Measurements from ENCODE around the gene MYO1D. TPM values are rescaled to one million over a fixed set of nuclear protein-coding genes. Genes with fewer than 3 reads are reported as not detected.

The MYO1D gene
- total RNA-seq, 1 experiment from 2014 or later = 35.7 TPM

DNA sequence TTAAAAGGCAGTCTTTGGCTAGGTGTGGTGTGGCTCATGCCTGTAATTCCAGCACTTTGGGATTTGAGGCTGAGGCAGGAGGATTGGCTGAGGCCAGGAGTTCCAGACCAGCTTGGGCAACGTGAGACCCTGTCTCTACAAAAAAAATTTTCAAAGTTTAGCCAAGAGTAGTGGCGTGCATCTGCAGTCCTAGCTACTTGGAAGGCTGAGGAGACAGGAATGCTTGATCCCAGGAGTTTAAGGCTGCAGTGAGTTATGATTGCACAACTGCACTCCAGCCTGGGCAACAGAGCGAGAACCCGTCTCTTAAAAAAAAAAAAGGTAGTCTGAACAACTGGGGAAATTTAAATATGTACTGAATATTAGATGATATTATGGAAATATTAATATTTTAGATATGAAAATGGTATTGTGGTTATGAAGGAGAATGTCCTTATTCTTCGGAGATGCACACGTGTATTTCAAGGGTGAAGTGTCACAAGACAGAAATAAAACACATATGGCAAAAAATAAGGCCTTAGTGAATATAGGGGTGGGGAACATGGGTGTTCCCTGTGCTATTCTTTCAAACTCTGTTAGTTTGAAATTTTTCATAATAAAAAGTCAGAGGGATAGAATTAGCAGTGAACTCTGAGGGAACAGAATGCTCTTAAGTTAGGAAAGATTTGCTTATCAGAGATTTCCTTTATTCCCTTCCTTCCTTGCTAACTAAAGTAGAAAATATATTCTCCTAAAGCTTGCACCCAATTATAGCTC lies 245.4 kb downstream of the MYO1D start:
- H2AFZ ChIP-seq (ENCODE audit: low read depth, low read length, poor library complexity, severe bottlenecking) = no peak overlapping the region
- no peak for DNase-seq (ENCODE audit: low read depth, low spot score)
- ChIA-PET RAD21 (ENCODE audit: low non-redundant PET in 1 of 2, low total read pairs in 2 of 2, uncharacterized antibody in 2 of 2, unreplicated experiment in 2 of 2) (no interaction called here), POLR2A (no interaction called here), CTCF (no interaction called here)
- BruUV-seq (replicated peaks) = no TSS peak
- no peak overlapping the region for H3K4me2 ChIP-seq (ENCODE audit: low read length)
- no peaks in the 10 kb centered on the region for H4K20me1 ChIP-seq (ENCODE audit: insufficient read depth)
- no peak overlapping the region for H3K4me3 ChIP-seq (replicated peaks in 1 of 2; ENCODE audit: low read depth in 1 of 2, low read length in 2 of 2)
- H3K4me1 ChIP-seq (ENCODE audit: control insufficient read depth in 1 of 2, insufficient read depth in 2 of 2, low read length in 2 of 2) = no peaks in the 10 kb centered on the region
- no peaks in the 10 kb centered on the region for H3K9me2 ChIP-seq (ENCODE audit: insufficient read depth)
- no peak overlapping the region for H3K9ac ChIP-seq (ENCODE audit: low read length)
- no peaks in the 10 kb centered on the region for H3K27me3 ChIP-seq (ENCODE audit: insufficient read depth, low read length)
- H3K27ac ChIP-seq (ENCODE audit: low read depth, low read length) = no peak overlapping the region
- H3K36me3 ChIP-seq (ENCODE audit: control insufficient read depth in 1 of 2, insufficient read depth in 2 of 2, low read length in 2 of 2) = no peaks in the 10 kb centered on the region
- no peaks in the 10 kb centered on the region for H3K79me2 ChIP-seq (ENCODE audit: insufficient read depth, low read length)
- intact Hi-C loops (cut with micrococcal nuclease) = no loop called here
- TF ChIP-seq POLR2AphosphoS5 (IDR thresholded peaks at IDR 0.05; ENCODE audit: low read depth, low read length) = no peak
- no peak for TF ChIP-seq YY1 (IDR thresholded peaks at IDR 0.05; ENCODE audit: extremely low read depth, insufficient replicate concordance, low read depth, low read length)
- no peak for TF ChIP-seq POLR2A (IDR thresholded peaks at IDR 0.05; ENCODE audit: borderline replicate concordance, extremely low read depth, insufficient read depth, insufficient read length)
- no peak for TF ChIP-seq JUND (IDR thresholded peaks at IDR 0.05)
- TF ChIP-seq, protein P1, sequence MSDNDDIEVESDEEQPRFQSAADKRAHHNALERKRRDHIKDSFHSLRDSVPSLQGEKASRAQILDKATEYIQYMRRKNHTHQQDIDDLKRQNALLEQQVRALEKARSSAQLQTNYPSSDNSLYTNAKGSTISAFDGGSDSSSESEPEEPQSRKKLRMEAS (IDR thresholded peaks at IDR 0.05) = no peak
- TF ChIP-seq SRF (IDR thresholded peaks at IDR 0.05; ENCODE audit: low read depth) = no peak
- TF ChIP-seq, protein P2, sequence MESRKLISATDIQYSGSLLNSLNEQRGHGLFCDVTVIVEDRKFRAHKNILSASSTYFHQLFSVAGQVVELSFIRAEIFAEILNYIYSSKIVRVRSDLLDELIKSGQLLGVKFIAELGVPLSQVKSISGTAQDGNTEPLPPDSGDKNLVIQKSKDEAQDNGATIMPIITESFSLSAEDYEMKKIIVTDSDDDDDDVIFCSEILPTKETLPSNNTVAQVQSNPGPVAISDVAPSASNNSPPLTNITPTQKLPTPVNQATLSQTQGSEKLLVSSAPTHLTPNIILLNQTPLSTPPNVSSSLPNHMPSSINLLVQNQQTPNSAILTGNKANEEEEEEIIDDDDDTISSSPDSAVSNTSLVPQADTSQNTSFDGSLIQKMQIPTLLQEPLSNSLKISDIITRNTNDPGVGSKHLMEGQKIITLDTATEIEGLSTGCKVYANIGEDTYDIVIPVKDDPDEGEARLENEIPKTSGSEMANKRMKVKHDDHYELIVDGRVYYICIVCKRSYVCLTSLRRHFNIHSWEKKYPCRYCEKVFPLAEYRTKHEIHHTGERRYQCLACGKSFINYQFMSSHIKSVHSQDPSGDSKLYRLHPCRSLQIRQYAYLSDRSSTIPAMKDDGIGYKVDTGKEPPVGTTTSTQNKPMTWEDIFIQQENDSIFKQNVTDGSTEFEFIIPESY (IDR thresholded peaks at IDR 0.05; ENCODE audit: extremely low read depth, insufficient replicate concordance, low read length) = no peak
- TF ChIP-seq, protein P3, sequence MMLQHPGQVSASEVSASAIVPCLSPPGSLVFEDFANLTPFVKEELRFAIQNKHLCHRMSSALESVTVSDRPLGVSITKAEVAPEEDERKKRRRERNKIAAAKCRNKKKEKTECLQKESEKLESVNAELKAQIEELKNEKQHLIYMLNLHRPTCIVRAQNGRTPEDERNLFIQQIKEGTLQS (IDR thresholded peaks at IDR 0.05) = no peak
- no peak for TF ChIP-seq SP1 (IDR thresholded peaks at IDR 0.05; ENCODE audit: low read depth)
- TF ChIP-seq EZH2 (IDR thresholded peaks at IDR 0.05) = no peak
- no peak for TF ChIP-seq ZNF274 (IDR thresholded peaks at IDR 0.05; ENCODE audit: low read depth, low read length)
- no peak for TF ChIP-seq SIN3A (IDR thresholded peaks at IDR 0.05; ENCODE audit: low read depth)
- no peak for TF ChIP-seq RAD21 (IDR thresholded peaks at IDR 0.05; ENCODE audit: low read depth)
- no peak for TF ChIP-seq EZH2phosphoT487 (IDR thresholded peaks at IDR 0.05; ENCODE audit: borderline replicate concordance)
- TF ChIP-seq, protein P4, sequence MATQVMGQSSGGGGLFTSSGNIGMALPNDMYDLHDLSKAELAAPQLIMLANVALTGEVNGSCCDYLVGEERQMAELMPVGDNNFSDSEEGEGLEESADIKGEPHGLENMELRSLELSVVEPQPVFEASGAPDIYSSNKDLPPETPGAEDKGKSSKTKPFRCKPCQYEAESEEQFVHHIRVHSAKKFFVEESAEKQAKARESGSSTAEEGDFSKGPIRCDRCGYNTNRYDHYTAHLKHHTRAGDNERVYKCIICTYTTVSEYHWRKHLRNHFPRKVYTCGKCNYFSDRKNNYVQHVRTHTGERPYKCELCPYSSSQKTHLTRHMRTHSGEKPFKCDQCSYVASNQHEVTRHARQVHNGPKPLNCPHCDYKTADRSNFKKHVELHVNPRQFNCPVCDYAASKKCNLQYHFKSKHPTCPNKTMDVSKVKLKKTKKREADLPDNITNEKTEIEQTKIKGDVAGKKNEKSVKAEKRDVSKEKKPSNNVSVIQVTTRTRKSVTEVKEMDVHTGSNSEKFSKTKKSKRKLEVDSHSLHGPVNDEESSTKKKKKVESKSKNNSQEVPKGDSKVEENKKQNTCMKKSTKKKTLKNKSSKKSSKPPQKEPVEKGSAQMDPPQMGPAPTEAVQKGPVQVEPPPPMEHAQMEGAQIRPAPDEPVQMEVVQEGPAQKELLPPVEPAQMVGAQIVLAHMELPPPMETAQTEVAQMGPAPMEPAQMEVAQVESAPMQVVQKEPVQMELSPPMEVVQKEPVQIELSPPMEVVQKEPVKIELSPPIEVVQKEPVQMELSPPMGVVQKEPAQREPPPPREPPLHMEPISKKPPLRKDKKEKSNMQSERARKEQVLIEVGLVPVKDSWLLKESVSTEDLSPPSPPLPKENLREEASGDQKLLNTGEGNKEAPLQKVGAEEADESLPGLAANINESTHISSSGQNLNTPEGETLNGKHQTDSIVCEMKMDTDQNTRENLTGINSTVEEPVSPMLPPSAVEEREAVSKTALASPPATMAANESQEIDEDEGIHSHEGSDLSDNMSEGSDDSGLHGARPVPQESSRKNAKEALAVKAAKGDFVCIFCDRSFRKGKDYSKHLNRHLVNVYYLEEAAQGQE (IDR thresholded peaks at IDR 0.05; ENCODE audit: low read depth) = no peak
- TF ChIP-seq TCF7L2 (IDR thresholded peaks at IDR 0.05; ENCODE audit: borderline replicate concordance, extremely low read depth, insufficient read depth, insufficient read length) = no peak
- TF ChIP-seq ZFX (IDR thresholded peaks at IDR 0.05) = no peak
- TF ChIP-seq, protein P5, sequence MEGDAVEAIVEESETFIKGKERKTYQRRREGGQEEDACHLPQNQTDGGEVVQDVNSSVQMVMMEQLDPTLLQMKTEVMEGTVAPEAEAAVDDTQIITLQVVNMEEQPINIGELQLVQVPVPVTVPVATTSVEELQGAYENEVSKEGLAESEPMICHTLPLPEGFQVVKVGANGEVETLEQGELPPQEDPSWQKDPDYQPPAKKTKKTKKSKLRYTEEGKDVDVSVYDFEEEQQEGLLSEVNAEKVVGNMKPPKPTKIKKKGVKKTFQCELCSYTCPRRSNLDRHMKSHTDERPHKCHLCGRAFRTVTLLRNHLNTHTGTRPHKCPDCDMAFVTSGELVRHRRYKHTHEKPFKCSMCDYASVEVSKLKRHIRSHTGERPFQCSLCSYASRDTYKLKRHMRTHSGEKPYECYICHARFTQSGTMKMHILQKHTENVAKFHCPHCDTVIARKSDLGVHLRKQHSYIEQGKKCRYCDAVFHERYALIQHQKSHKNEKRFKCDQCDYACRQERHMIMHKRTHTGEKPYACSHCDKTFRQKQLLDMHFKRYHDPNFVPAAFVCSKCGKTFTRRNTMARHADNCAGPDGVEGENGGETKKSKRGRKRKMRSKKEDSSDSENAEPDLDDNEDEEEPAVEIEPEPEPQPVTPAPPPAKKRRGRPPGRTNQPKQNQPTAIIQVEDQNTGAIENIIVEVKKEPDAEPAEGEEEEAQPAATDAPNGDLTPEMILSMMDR (IDR thresholded peaks at IDR 0.05 in 2 of 3, conservative IDR thresholded peaks at IDR 0.05 in 1 of 3; ENCODE audit: borderline replicate concordance in 1 of 3, insufficient read depth in 1 of 3, low read depth in 2 of 3, low read length in 2 of 3) = no peak
- no peak for TF ChIP-seq ELF1 (IDR thresholded peaks at IDR 0.05; ENCODE audit: borderline replicate concordance, low read depth)
- ATAC-seq = no peak
- H3K9me3 ChIP-seq (ENCODE audit: control insufficient read depth in 1 of 2, insufficient read depth in 1 of 2, low read depth in 1 of 2, low read length in 2 of 2) = no peaks in the 10 kb centered on the region

Measured in HCT116 (cell line).